ENCODE measurements around the gene PRSS36.

GRCh38 chr16:31113121-31114120, 36.4 kb downstream of the PRSS36 start:
- no peak for TF ChIP-seq CTCF (IDR thresholded peaks at IDR 0.05; ENCODE audit: borderline replicate concordance, extremely low read depth, low read length, poor library complexity, severe bottlenecking)
- no peak for TF ChIP-seq EZH2 (IDR thresholded peaks at IDR 0.05; ENCODE audit: borderline replicate concordance, low read depth, low read length, severe bottlenecking)

Data from DND-41 (cell line).